Trophoblast cell (in vitro differentiated cells and primary cell): ENCODE measurements around the gene ZNF217.
"Not testable (repeated sequence)": the region's sequence is repeated elsewhere in the genome, so short reads cannot be mapped to it uniquely, and the experiment has no call there.

ENCODE experiments used
- DNase-seq, 2 donors: peaks; one replicate each; pipeline ENCODE4 v3.0.0-alpha.2; 2016
- H2AFZ ChIP-seq: 2 replicates; pipeline ENCODE4 v1.6.1; 2013; ENCODE audit warnings: low read length, moderate library complexity, mild to moderate bottlenecking; ENCODE audit not compliant: insufficient read depth, poor library complexity
- H2AK5ac ChIP-seq: 2 replicates; pipeline ENCODE4 v1.6.1; 2013; ENCODE audit warnings: mild to moderate bottlenecking, low read length
- H2BK120ac ChIP-seq: 2 replicates; pipeline ENCODE4 v1.6.1; 2013; ENCODE audit warnings: low read length, mild to moderate bottlenecking, moderate library complexity; ENCODE audit not compliant: insufficient read depth, poor library complexity
- H2BK12ac ChIP-seq: 2 replicates; pipeline ENCODE4 v1.6.1; 2013; ENCODE audit warnings: mild to moderate bottlenecking, low read length, moderate library complexity
- H2BK5ac ChIP-seq: 2 replicates; pipeline ENCODE4 v1.6.1; 2013; ENCODE audit warnings: low read length, low read depth, moderate library complexity, mild to moderate bottlenecking; ENCODE audit not compliant: poor library complexity
- H3K14ac ChIP-seq: 2 replicates; pipeline ENCODE4 v1.6.1; 2013; ENCODE audit warnings: mild to moderate bottlenecking, low read length
- H3K18ac ChIP-seq: 2 replicates; pipeline ENCODE4 v1.6.1; 2013; ENCODE audit warnings: mild to moderate bottlenecking, low read length
- H3K23ac ChIP-seq: 2 replicates; pipeline ENCODE4 v1.6.1; 2013; ENCODE audit warnings: low read length
- H3K27ac ChIP-seq: 2 replicates; pipeline ENCODE4 v1.5.1; 2013; ENCODE audit warnings: low read depth, mild to moderate bottlenecking, inconsistent platforms, low read length, moderate library complexity
- H3K27me3 ChIP-seq: 2 replicates; pipeline ENCODE4 v1.6.1; 2013; ENCODE audit warnings: inconsistent platforms, mild to moderate bottlenecking, low read length, moderate library complexity; ENCODE audit not compliant: insufficient read depth
- H3K36me3 ChIP-seq, 2 experiments: 1 replicate in 1 of 2; 2 replicates in 1 of 2; pipeline ENCODE4 v1.6.1; 2013; ENCODE audit warnings: low read length in 2 of 2, mild to moderate bottlenecking in 2 of 2, moderate library complexity in 1 of 2; ENCODE audit not compliant: insufficient read depth in 2 of 2, control insufficient read depth in 1 of 2
- H3K4ac ChIP-seq: 2 replicates; pipeline ENCODE4 v1.6.1; 2013; ENCODE audit warnings: low read depth, mild to moderate bottlenecking, low read length, moderate library complexity
- H3K4me1 ChIP-seq, 2 experiments: 1 replicate in 1 of 2; 2 replicates in 1 of 2; pipeline ENCODE4 v1.6.1; 2013; ENCODE audit warnings: low read length in 2 of 2, mild to moderate bottlenecking in 2 of 2, moderate library complexity in 1 of 2; ENCODE audit not compliant: insufficient read depth in 2 of 2, control insufficient read depth in 1 of 2
- H3K4me2 ChIP-seq: 2 replicates; pipeline ENCODE4 v1.6.1; 2013; ENCODE audit warnings: inconsistent platforms, mild to moderate bottlenecking, low read length, moderate library complexity
- H3K4me3 ChIP-seq: 2 replicates; pipeline ENCODE4 v1.5.1; 2013; ENCODE audit warnings: mild to moderate bottlenecking, low read depth, low read length, inconsistent platforms
- H3K79me1 ChIP-seq: one replicate; pipeline ENCODE4 v1.6.1; 2013; ENCODE audit warnings: low read length
- H3K79me2 ChIP-seq: 2 replicates; pipeline ENCODE4 v1.6.1; 2013; ENCODE audit warnings: low read length, mild to moderate bottlenecking; ENCODE audit not compliant: control insufficient read depth, insufficient read depth, poor library complexity
- H3K9ac ChIP-seq: 2 replicates; pipeline ENCODE4 v1.6.1; 2013; ENCODE audit warnings: mild to moderate bottlenecking, low read length
- H3K9me3 ChIP-seq: 2 replicates; pipeline ENCODE4 v1.6.1; 2013; ENCODE audit warnings: low read depth, mild to moderate bottlenecking, control low read depth, inconsistent platforms, low read length; ENCODE audit not compliant: insufficient read depth
- H4K12ac ChIP-seq: 2 replicates; pipeline ENCODE4 v1.6.1; 2013; ENCODE audit warnings: low read depth, mild to moderate bottlenecking, low read length, moderate library complexity
- H4K8ac ChIP-seq: 2 replicates; pipeline ENCODE4 v1.6.1; 2013; ENCODE audit warnings: low read depth, mild to moderate bottlenecking, low read length, moderate library complexity
- H4K91ac ChIP-seq: one replicate; pipeline ENCODE4 v1.6.1; 2013; ENCODE audit warnings: low read depth, mild to moderate bottlenecking, low read length, moderate library complexity
- WGBS: extraction: QIAGEN DNeasy Blood & Tissue Kit; methylation state at CpG from one replicate; pipeline ENCODE4 v1.1.7; 2013; ENCODE audit warnings: missing lambda C conversion rate; ENCODE audit not compliant: insufficient read length, insufficient coverage; ENCODE audit errors: extremely low coverage; 5-methylcytosine and 5-hydroxymethylcytosine counted together

ZNF217 gene

DNA sequence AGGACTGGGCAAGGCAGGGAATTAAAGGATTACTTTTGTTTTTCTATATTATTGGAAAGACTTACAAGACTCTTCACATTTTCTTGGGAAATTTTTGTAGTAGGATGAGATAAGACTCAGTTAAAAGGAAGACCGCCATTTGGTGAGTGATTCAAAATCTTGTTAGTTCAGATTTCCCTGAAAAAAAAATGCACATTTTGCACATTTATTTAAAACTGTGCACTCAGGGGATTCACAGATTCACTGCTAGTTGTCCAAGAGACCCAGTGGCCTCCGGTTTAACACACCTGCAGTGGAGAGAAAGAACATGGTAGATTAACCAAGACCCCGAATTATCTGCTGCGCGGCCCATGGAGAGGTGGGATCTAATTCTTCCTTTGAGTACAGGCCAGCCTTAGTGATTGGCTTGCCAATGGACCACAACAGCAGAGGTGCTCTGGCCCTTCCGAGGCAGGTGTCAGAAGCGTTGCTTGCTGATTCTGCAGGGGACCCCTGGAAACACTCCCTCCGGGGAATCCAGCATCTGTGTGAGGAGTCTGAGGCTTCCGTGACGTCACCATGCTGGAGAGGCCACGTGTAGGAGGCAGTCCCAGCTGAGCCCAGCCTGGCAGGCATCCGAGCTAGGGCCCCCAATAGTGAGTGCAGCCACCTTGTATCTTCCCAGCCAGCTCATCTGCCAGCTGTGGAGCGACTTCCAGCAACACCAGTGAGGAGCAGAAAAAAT, 68.9 kb downstream of the ZNF217 start:
- Histone ChIP-seq H3K27ac (no peak overlapping the region), H4K12ac (peak overlapping the region; percentile 60), H3K23ac (no peak overlapping the region), H3K4me3 (no peak overlapping the region), H4K8ac (no peak overlapping the region), H2AFZ (no peak overlapping the region), H3K79me2 (no peaks in the 10 kb centered on the region), H3K4me1 (no peaks in the 10 kb centered on the region), H4K91ac (no peak overlapping the region), H3K4me2 (no peak overlapping the region), H3K14ac (no peak overlapping the region), H3K36me3 (no peaks in the 10 kb centered on the region), H2BK12ac (no peak overlapping the region), H3K18ac (no peak overlapping the region), H3K79me1 (no peaks in the 10 kb centered on the region), H3K4ac (no peak overlapping the region), H3K27me3 (no peaks in the 10 kb centered on the region), H2BK120ac (no peak overlapping the region), H3K9ac (no peak overlapping the region), H3K9me3 (no peaks in the 10 kb centered on the region), H2BK5ac (no peak overlapping the region), H2AK5ac (no peak overlapping the region)
- WGBS = no CpG with 5 or more reads among the region's 13 CpGs
- no peak for DNase-seq

DNA sequence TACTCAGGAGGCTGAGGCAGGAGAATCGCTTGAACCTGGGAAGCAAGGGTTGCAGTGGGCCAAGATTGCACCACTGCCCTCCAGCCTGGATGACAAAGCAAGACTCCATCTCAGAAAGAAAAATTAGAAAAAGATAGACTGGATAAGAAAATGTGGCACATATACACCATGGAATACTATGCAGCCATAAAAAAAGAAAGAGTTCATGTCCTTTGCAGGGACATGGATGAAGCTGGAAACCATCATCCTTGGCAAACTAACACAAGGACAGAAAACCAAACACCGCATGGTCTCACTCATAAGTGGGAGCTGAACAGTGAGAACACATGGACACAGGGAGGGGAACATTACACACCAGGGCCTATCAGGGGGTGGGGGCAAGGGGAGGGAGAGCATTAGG, 70.0 kb downstream of the ZNF217 start:
- not testable (repeated sequence) for H3K79me1 ChIP-seq, H4K12ac ChIP-seq, H4K8ac ChIP-seq, H3K14ac ChIP-seq, H3K27ac ChIP-seq, H2BK120ac ChIP-seq, H3K4me2 ChIP-seq, H3K4me1 ChIP-seq, H3K4ac ChIP-seq, DNase-seq, H4K91ac ChIP-seq, H3K36me3 ChIP-seq, H3K9ac ChIP-seq, H2BK12ac ChIP-seq, H2AK5ac ChIP-seq, H2BK5ac ChIP-seq, H3K79me2 ChIP-seq, H3K27me3 ChIP-seq, H3K4me3 ChIP-seq, H3K18ac ChIP-seq, H3K9me3 ChIP-seq, H2AFZ ChIP-seq, H3K23ac ChIP-seq
- WGBS = no CpG with 5 or more reads among the region's 2 CpGs

- Histone ChIP-seq H3K4ac (no peak overlapping the region), H3K9ac (no peak overlapping the region), H3K23ac (no peak overlapping the region), H3K27ac (no peak overlapping the region), H4K12ac (no peak overlapping the region), H3K4me3 (no peak overlapping the region), H2BK12ac (no peak overlapping the region), H3K4me2 (no peak overlapping the region), H2AFZ (no peak overlapping the region), H2AK5ac (no peak overlapping the region), H3K36me3 (no peaks in the 10 kb centered on the region), H3K27me3 (no peaks in the 10 kb centered on the region), H4K91ac (no peak overlapping the region), H3K79me1 (no peaks in the 10 kb centered on the region), H3K14ac (no peak overlapping the region), H3K9me3 (no peaks in the 10 kb centered on the region), H3K79me2 (no peaks in the 10 kb centered on the region), H2BK5ac (no peak overlapping the region), H3K4me1 (no peaks in the 10 kb centered on the region), H2BK120ac (no peak overlapping the region), H4K8ac (no peak overlapping the region), H3K18ac (no peak overlapping the region)
- DNase-seq = no peak
- WGBS = no CpG with 5 or more reads among the region's 5 CpGs
Observed at GRCh38 chr20:53522696-53523095, 70.9 kb downstream of the ZNF217 start.

DNA sequence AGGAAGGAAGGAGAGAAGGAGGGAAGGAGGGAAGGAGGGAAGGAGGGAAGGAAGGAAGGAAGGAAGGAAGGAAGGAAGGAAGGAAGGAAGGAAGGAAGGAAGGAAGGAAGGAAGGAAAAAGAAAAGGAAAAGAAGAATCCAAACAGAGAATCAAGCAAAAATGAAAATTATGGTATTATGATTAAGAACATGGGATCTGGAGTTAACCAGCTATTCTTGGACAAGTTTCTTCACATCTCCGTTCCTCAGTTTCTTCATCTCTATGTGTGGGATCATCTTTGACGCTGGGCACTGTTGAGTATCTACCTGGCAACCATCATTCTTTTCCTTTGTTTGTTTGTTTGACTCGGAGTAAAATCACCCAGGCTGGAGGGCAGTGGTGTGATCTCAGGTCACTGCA, 71.6 kb downstream of the ZNF217 start:
- DNase-seq = no peak
- no peak overlapping the region for H2AK5ac ChIP-seq
- H3K79me2 ChIP-seq = no peaks in the 10 kb centered on the region
- H3K9ac ChIP-seq = no peak overlapping the region
- H3K9me3 ChIP-seq = no peaks in the 10 kb centered on the region
- no peak overlapping the region for H3K4ac ChIP-seq
- H3K36me3 ChIP-seq = no peaks in the 10 kb centered on the region
- no peaks in the 10 kb centered on the region for H3K79me1 ChIP-seq
- H2AFZ ChIP-seq = no peak overlapping the region
- no peak overlapping the region for H2BK120ac ChIP-seq
- no peak overlapping the region for H3K23ac ChIP-seq
- H4K12ac ChIP-seq = no peak overlapping the region
- H4K8ac ChIP-seq = no peak overlapping the region
- no peak overlapping the region for H3K18ac ChIP-seq
- H3K27me3 ChIP-seq = no peaks in the 10 kb centered on the region
- no peak overlapping the region for H2BK5ac ChIP-seq
- no peak overlapping the region for H3K14ac ChIP-seq
- no peaks in the 10 kb centered on the region for H3K4me1 ChIP-seq
- no peak overlapping the region for H2BK12ac ChIP-seq
- H3K27ac ChIP-seq = no peak overlapping the region
- no peak overlapping the region for H3K4me2 ChIP-seq
- H4K91ac ChIP-seq = no peak overlapping the region
- H3K4me3 ChIP-seq = no peak overlapping the region
- WGBS = no CpG with 5 or more reads among the region's 3 CpGs
